ENCODE data around the gene ITPR3.

Gene ITPR3

GRCh38 chr6:33678233-33678931 is 57.3 kb downstream of the ITPR3 start:
- Histone ChIP-seq H3K9ac (ENCODE audit: insufficient read length, low read depth) (no peak overlapping the region), H3K36me3 (ENCODE audit: insufficient read depth, insufficient read length, low read length) (peaks cover 22% of the 10 kb centered on the region), H3K4me1 (ENCODE audit: insufficient read depth, insufficient read length) (peaks cover 6% of the 10 kb centered on the region), H3K27me3 (ENCODE audit: insufficient read depth, insufficient read length) (no peaks in the 10 kb centered on the region), H3K4me3 (ENCODE audit: insufficient read length, low read depth) (no peak overlapping the region), H3K9me3 (ENCODE audit: insufficient read depth, low read length) (no peaks in the 10 kb centered on the region)
- no peak for DNase-seq (ENCODE audit: low read depth, low spot score)
- TF ChIP-seq SUZ12 (IDR thresholded peaks at IDR 0.05; ENCODE audit: extremely low read depth, insufficient read depth, insufficient read length) = no peak
- no peak for TF ChIP-seq ZNF274 (IDR thresholded peaks at IDR 0.05; ENCODE audit: low read depth, low read length)
- TF ChIP-seq YY1 (IDR thresholded peaks at IDR 0.05; ENCODE audit: insufficient read depth, insufficient read length) = no peak

GRCh38 chr6:33678932-33679490 is 57.9 kb downstream of the ITPR3 start:
- H3K27me3 ChIP-seq (ENCODE audit: insufficient read depth, insufficient read length) = no peaks in the 10 kb centered on the region
- no peaks in the 10 kb centered on the region for H3K9me3 ChIP-seq (ENCODE audit: insufficient read depth, low read length)
- TF ChIP-seq SUZ12 (IDR thresholded peaks at IDR 0.05; ENCODE audit: extremely low read depth, insufficient read depth, insufficient read length) (no peak), YY1 (IDR thresholded peaks at IDR 0.05; ENCODE audit: insufficient read depth, insufficient read length) (no peak), ZNF274 (IDR thresholded peaks at IDR 0.05; ENCODE audit: low read depth, low read length) (no peak)
- peaks cover under 1% of the 10 kb centered on the region for H3K4me1 ChIP-seq (ENCODE audit: insufficient read depth, insufficient read length)
- peaks cover 21% of the 10 kb centered on the region for H3K36me3 ChIP-seq (ENCODE audit: insufficient read depth, insufficient read length, low read length)
- no peak overlapping the region for H3K9ac ChIP-seq (ENCODE audit: insufficient read length, low read depth)
- no peak overlapping the region for H3K4me3 ChIP-seq (ENCODE audit: insufficient read length, low read depth)
- no peak for DNase-seq (ENCODE audit: low read depth, low spot score)

- TF ChIP-seq ZNF274 (IDR thresholded peaks at IDR 0.05; ENCODE audit: low read depth, low read length) (no peak), SUZ12 (IDR thresholded peaks at IDR 0.05; ENCODE audit: extremely low read depth, insufficient read depth, insufficient read length) (no peak), YY1 (IDR thresholded peaks at IDR 0.05; ENCODE audit: insufficient read depth, insufficient read length) (no peak)
- Histone ChIP-seq H3K4me3 (ENCODE audit: insufficient read length, low read depth) (no peak overlapping the region), H3K27me3 (ENCODE audit: insufficient read depth, insufficient read length) (no peaks in the 10 kb centered on the region), H3K9ac (ENCODE audit: insufficient read length, low read depth) (no peak overlapping the region), H3K4me1 (ENCODE audit: insufficient read depth, insufficient read length) (no peaks in the 10 kb centered on the region), H3K36me3 (ENCODE audit: insufficient read depth, insufficient read length, low read length) (peaks cover 24% of the 10 kb centered on the region), H3K9me3 (ENCODE audit: insufficient read depth, low read length) (no peaks in the 10 kb centered on the region)
- DNase-seq (ENCODE audit: low read depth, low spot score) = no peak
Measured at GRCh38 chr6:33679761-33680160, 58.6 kb downstream of the ITPR3 start.

- TF ChIP-seq YY1 (IDR thresholded peaks at IDR 0.05; ENCODE audit: insufficient read depth, insufficient read length) (no peak), SUZ12 (IDR thresholded peaks at IDR 0.05; ENCODE audit: extremely low read depth, insufficient read depth, insufficient read length) (no peak), ZNF274 (IDR thresholded peaks at IDR 0.05; ENCODE audit: low read depth, low read length) (no peak)
- Histone ChIP-seq H3K36me3 (ENCODE audit: insufficient read depth, insufficient read length, low read length) (peaks cover 32% of the 10 kb centered on the region), H3K27me3 (ENCODE audit: insufficient read depth, insufficient read length) (no peaks in the 10 kb centered on the region), H3K9ac (ENCODE audit: insufficient read length, low read depth) (no peak overlapping the region), H3K4me1 (ENCODE audit: insufficient read depth, insufficient read length) (no peaks in the 10 kb centered on the region), H3K4me3 (ENCODE audit: insufficient read length, low read depth) (no peak overlapping the region), H3K9me3 (ENCODE audit: insufficient read depth, low read length) (no peaks in the 10 kb centered on the region)
- no peak for DNase-seq (ENCODE audit: low read depth, low spot score)
Measured at GRCh38 chr6:33682341-33682740, 61.2 kb downstream of the ITPR3 start.

GRCh38 chr6:33683051-33683571 is 62.0 kb downstream of the ITPR3 start:
- Histone ChIP-seq H3K9me3 (ENCODE audit: insufficient read depth, low read length) (no peaks in the 10 kb centered on the region), H3K4me3 (ENCODE audit: insufficient read length, low read depth) (no peak overlapping the region), H3K4me1 (ENCODE audit: insufficient read depth, insufficient read length) (no peaks in the 10 kb centered on the region), H3K9ac (ENCODE audit: insufficient read length, low read depth) (no peak overlapping the region), H3K36me3 (ENCODE audit: insufficient read depth, insufficient read length, low read length) (peaks cover 28% of the 10 kb centered on the region), H3K27me3 (ENCODE audit: insufficient read depth, insufficient read length) (no peaks in the 10 kb centered on the region)
- TF ChIP-seq SUZ12 (IDR thresholded peaks at IDR 0.05; ENCODE audit: extremely low read depth, insufficient read depth, insufficient read length) = no peak
- no peak for TF ChIP-seq ZNF274 (IDR thresholded peaks at IDR 0.05; ENCODE audit: low read depth, low read length)
- TF ChIP-seq YY1 (IDR thresholded peaks at IDR 0.05; ENCODE audit: insufficient read depth, insufficient read length) = no peak
- no peak for DNase-seq (ENCODE audit: low read depth, low spot score)

- DNase-seq (ENCODE audit: low read depth, low spot score) = no peak
- no peak overlapping the region for H3K9ac ChIP-seq (ENCODE audit: insufficient read length, low read depth)
- no peak overlapping the region for H3K4me3 ChIP-seq (ENCODE audit: insufficient read length, low read depth)
- H3K36me3 ChIP-seq (ENCODE audit: insufficient read depth, insufficient read length, low read length) = peaks cover 24% of the 10 kb centered on the region
- H3K9me3 ChIP-seq (ENCODE audit: insufficient read depth, low read length) = no peaks in the 10 kb centered on the region
- H3K27me3 ChIP-seq (ENCODE audit: insufficient read depth, insufficient read length) = no peaks in the 10 kb centered on the region
- TF ChIP-seq YY1 (IDR thresholded peaks at IDR 0.05; ENCODE audit: insufficient read depth, insufficient read length) (no peak), SUZ12 (IDR thresholded peaks at IDR 0.05; ENCODE audit: extremely low read depth, insufficient read depth, insufficient read length) (no peak), ZNF274 (IDR thresholded peaks at IDR 0.05; ENCODE audit: low read depth, low read length) (no peak)
- no peaks in the 10 kb centered on the region for H3K4me1 ChIP-seq (ENCODE audit: insufficient read depth, insufficient read length)
Measured at GRCh38 chr6:33683576-33684427, 62.7 kb downstream of the ITPR3 start.

Measured in NT2/D1 (cell line).